HEK293T (cell line): Measurements from ENCODE around the gene ZNF697.

ENCODE experiments used
- CTCF ChIA-PET: fragments of 350-600 bp; formaldehyde crosslinking; extraction: SDS; loops from one replicate; lab custom pipeline; 2021; ENCODE audit warnings: antibody characterized with exemption, inconsistent platforms; lab: Yijun Ruan, JAX
- POLR2A ChIA-PET: fragments of 350-600 bp; formaldehyde crosslinking; extraction: SDS; loops from one replicate; lab custom pipeline; 2020; ENCODE audit warnings: antibody characterized with exemption, inconsistent platforms; lab: Yijun Ruan, JAX
- DNase-seq: peaks from one replicate; pipeline ENCODE4 v3.0.0; 2012; ENCODE audit warnings: mixed read lengths; ENCODE audit errors: extremely low spot score
- ARNT ChIP-seq: fragments of 450-650 bp; IDR thresholded peaks from 2 replicates; pipeline ENCODE4 v1.6.1; 2017; ENCODE audit warnings: mild to moderate bottlenecking
- BHLHE40 ChIP-seq: fragments of 450-650 bp; IDR thresholded peaks from 2 replicates; pipeline ENCODE4 v1.6.1; 2016; ENCODE audit warnings: mild to moderate bottlenecking, moderate library complexity, borderline replicate concordance
- CTBP1 ChIP-seq: fragments of 450-650 bp; IDR thresholded peaks from 2 replicates; pipeline ENCODE4 v1.6.1; 2016; ENCODE audit warnings: borderline replicate concordance
- ELF4 ChIP-seq: fragments of 450-650 bp; IDR thresholded peaks from 2 replicates; pipeline ENCODE4 v1.6.1; 2017; ENCODE audit warnings: antibody characterized with exemption
- FOXA1 ChIP-seq: fragments of 450-650 bp; IDR thresholded peaks from 2 replicates; pipeline ENCODE4 v1.6.1; 2016; ENCODE audit warnings: mild to moderate bottlenecking
- FOXK2 ChIP-seq: fragments of 450-650 bp; IDR thresholded peaks from 2 replicates; pipeline ENCODE4 v1.6.1; 2016; ENCODE audit warnings: mild to moderate bottlenecking
- FOXM1 ChIP-seq: fragments of 450-650 bp; IDR thresholded peaks from 2 replicates; pipeline ENCODE4 v1.6.1; 2017; ENCODE audit warnings: mild to moderate bottlenecking, borderline replicate concordance
- HDGF ChIP-seq: fragments of 450-650 bp; IDR thresholded peaks from 2 replicates; pipeline ENCODE4 v1.6.1; 2017; ENCODE audit warnings: antibody characterized with exemption, borderline replicate concordance
- L3MBTL2 ChIP-seq: fragments of 450-650 bp; conservative IDR thresholded peaks from 2 replicates; pipeline ENCODE4 v1.6.1; 2016; ENCODE audit warnings: mild to moderate bottlenecking
- LEF1 ChIP-seq: fragments of 450-650 bp; IDR thresholded peaks from 2 replicates; pipeline ENCODE4 v1.6.1; 2017; ENCODE audit warnings: mild to moderate bottlenecking, borderline replicate concordance
- NFRKB ChIP-seq: fragments of 450-650 bp; IDR thresholded peaks from 2 replicates; pipeline ENCODE4 v1.6.1; 2016; ENCODE audit warnings: mild to moderate bottlenecking, moderate library complexity
- SP1 ChIP-seq: fragments of 450-650 bp; IDR thresholded peaks from 2 replicates; pipeline ENCODE4 v1.6.1; 2017
- SUZ12 ChIP-seq: fragments of 450-650 bp; IDR thresholded peaks from 2 replicates; pipeline ENCODE4 v1.6.1; 2016; ENCODE audit warnings: mild to moderate bottlenecking
- TARDBP ChIP-seq: fragments of 450-650 bp; IDR thresholded peaks from 2 replicates; pipeline ENCODE4 v1.6.1; 2016
- ZNF384 ChIP-seq: fragments of 450-650 bp; IDR thresholded peaks from 2 replicates; pipeline ENCODE4 v1.6.1; 2016
- TF ChIP-seq, protein P1 (sequence below): fragments of 450-650 bp; IDR thresholded peaks from 2 replicates; pipeline ENCODE4 v1.6.1; 2016

Gene ZNF697

DNA sequence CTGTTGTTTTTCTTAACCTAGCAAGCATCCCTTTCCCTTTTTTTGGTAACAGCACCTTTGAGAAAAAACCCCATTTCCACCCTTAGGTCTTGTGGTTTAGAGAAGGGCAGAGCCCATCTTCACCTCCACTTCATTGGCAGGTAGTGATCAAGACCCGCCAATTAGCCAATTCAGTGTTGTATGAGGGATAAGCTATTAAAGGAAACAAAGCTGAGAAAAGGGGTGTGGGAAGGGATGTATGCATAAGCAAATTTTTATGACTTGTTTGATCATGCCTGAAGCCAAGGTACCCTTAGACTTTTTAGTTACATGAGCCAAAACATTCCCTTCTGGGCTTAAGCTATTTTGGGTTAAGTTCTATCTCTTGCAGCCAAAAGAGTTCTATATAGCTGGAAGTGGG lies 3.6 kb upstream of the ZNF697 start:
- POLR2A ChIA-PET: no interaction called here
- no peak for TF ChIP-seq SUZ12
- TF ChIP-seq CTBP1: no peak
- TF ChIP-seq FOXM1: no peak
- TF ChIP-seq SP1: no peak
- TF ChIP-seq L3MBTL2: no peak
- no peak for TF ChIP-seq ARNT
- no peak for TF ChIP-seq ELF4
- no peak for TF ChIP-seq TARDBP
- no peak for TF ChIP-seq NFRKB
- TF ChIP-seq ZNF384: no peak
- no peak for TF ChIP-seq FOXK2
- no peak for TF ChIP-seq BHLHE40
- no peak for DNase-seq
- CTCF ChIA-PET: no interaction called here

DNA sequence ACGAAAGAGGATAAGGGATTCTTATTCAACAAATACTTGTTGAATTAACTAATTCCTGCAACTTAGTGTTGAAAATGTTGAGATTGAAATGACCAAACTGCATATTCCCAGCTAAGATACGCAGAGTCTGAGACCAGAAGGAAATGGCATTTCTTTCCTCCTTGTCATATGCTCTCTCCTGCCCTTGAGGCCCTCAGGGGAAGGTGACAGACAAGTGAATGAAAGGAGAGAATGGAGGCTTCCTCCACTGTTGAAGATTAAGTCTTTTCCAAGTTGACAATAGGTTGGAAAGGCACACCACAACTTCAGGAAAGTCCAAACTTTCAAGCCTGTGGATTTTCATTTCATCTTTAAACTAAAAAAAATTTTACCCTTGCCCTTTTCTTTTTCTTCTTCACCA lies 3.1 kb upstream of the ZNF697 start:
- TF ChIP-seq LEF1 (no peak), L3MBTL2 (no peak), ARNT (no peak), SUZ12 (no peak), FOXM1 (no peak), CTBP1 (no peak), FOXA1 (no peak), FOXK2 (no peak), HDGF (no peak), ZNF384 (no peak), ELF4 (no peak), TARDBP (no peak), BHLHE40 (no peak), NFRKB (no peak), SP1 (no peak)
- TF ChIP-seq, protein P1, sequence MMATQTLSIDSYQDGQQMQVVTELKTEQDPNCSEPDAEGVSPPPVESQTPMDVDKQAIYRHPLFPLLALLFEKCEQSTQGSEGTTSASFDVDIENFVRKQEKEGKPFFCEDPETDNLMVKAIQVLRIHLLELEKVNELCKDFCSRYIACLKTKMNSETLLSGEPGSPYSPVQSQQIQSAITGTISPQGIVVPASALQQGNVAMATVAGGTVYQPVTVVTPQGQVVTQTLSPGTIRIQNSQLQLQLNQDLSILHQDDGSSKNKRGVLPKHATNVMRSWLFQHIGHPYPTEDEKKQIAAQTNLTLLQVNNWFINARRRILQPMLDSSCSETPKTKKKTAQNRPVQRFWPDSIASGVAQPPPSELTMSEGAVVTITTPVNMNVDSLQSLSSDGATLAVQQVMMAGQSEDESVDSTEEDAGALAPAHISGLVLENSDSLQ: no peak
- CTCF ChIA-PET: interaction anchor here (1.4 kb wide), 1 partner anchor 9 kb away, joined by 4 read pairs; no protein-coding TSS in a partner anchor
- POLR2A ChIA-PET: no interaction called here
- DNase-seq: no peak

DNA sequence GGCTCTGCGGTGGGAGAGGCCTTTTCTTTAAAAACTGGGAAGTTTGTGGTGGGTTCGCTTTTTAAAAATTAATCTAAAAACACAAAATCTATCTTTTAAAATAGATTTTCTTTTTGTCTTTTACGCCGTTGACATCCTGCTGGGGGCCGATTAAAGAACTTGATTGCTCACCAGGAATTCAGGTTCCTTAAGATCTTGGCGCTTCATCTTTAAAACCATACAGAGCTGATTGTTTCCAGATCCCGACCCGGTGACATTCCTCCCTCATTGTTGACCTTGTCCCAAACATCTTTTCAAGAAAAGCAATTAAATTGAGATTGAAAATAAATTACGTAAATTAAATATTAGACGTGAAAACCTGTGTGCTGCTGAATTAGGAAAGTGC lies 546 bp upstream of the ZNF697 start:
- ChIA-PET CTCF (interaction anchor here (0.6 to 1.9 kb wide), 7 partner anchors 9 to 63 kb away, joined by 3 to 11 read pairs (median 8); partner anchors contain the start of gene PHGDH), POLR2A (interaction anchor here (0.8 to 2.7 kb wide), 12 partner anchors 9 to 93 kb away, joined by 3 to 21 read pairs (median 13); partner anchors contain the start of gene PHGDH)
- no peak for TF ChIP-seq NFRKB
- TF ChIP-seq ELF4: no peak
- no peak for TF ChIP-seq FOXA1
- TF ChIP-seq L3MBTL2: no peak
- TF ChIP-seq SP1: no peak
- TF ChIP-seq SUZ12: no peak
- no peak for TF ChIP-seq BHLHE40
- no peak for TF ChIP-seq TARDBP
- DNase-seq: no peak

DNA sequence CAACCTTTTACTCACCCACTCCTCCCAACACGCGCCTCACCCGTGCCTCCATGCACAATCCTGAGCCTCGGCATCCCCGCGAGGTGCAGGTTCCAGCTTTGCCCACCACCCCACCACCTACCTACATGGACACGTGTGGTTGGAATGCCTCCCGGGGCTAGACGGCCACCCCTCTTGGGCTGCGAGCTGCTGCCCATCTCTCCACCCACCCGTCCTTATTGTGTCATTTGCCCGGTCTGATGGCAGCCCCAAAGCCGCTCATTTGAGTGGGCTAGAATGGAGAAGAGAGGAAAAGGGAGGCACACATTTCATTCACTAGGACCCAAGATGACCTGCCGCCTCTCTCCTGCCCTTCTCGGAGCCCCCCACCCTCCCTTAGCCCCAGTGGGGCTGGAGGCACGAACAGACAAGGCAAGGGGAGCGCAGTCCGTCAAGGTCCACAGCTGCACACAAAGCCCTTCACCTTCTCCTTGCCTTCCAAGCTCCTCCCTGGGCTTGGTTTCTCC lies 785 bp downstream of the ZNF697 start:
- no peak for DNase-seq
- no peak for TF ChIP-seq CTBP1
- 0 out of 2 replicates have a peak, but pooled peaks have one; percentile 8 for TF ChIP-seq HDGF
- peak; percentile 40; the same call in 1 of the 2 replicates for TF ChIP-seq L3MBTL2
- no peak for TF ChIP-seq TARDBP
- TF ChIP-seq FOXK2: no peak
- TF ChIP-seq NFRKB: no peak
- no peak for TF ChIP-seq FOXM1
- TF ChIP-seq LEF1: no peak
- no peak for TF ChIP-seq FOXA1
- ChIA-PET CTCF (interaction anchor here (0.6 to 1.9 kb wide), 16 partner anchors 8 to 91 kb away, joined by 3 to 11 read pairs (median 4); partner anchors contain the start of gene PHGDH), POLR2A (interaction anchor here (0.8 to 2.7 kb wide), 9 partner anchors 8 to 65 kb away, joined by 4 to 21 read pairs (median 14); partner anchors contain the start of gene PHGDH)

DNA sequence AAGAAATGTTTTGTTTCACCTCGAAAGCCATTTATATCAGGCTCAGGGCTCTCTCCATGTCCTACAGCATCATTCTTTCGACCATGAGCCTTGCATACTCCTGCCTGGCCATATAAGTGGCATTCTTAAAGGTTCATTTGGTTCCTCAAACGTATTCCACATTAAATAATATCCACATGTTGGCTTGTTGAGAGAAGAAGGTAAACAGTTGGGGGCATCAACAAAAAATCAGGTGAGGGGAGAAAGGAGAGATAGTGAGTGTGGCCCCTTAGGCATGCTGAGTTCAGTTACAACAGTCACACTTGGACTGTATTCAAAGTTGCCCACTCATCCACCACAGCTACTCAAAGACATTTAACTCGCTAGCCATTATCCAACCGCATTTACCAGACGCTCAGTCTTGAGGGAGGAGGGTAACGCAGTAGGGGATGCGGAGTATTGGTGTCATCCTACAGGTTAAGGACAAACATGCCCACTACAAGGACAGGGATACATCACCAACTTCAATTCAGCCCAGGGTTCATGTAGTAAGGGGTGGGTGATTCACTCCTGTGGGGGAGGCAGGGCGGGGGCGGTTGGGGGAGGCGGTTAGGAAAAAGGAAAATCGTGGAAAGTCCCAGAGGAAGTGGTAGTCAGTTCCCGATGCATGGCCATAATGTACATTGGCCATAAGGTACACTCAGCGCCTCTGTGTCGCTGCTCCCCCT lies 1.4 kb downstream of the ZNF697 start:
- CTCF ChIA-PET: interaction anchor here (0.6 to 1.9 kb wide), 14 partner anchors 8 to 91 kb away, joined by 3 to 11 read pairs (median 4); no protein-coding TSS in a partner anchor
- DNase-seq: peak; percentile 31
- TF ChIP-seq ZNF384 (no peak), FOXA1 (no peak), HDGF (no peak), NFRKB (no peak), CTBP1 (no peak), LEF1 (no peak), ELF4 (no peak), SP1 (no peak), TARDBP (no peak), FOXM1 (no peak)
- POLR2A ChIA-PET: interaction anchor here (0.8 to 2.7 kb wide), 8 partner anchors 8 to 65 kb away, joined by 5 to 21 read pairs (median 14); partner anchors contain the start of gene PHGDH

DNA sequence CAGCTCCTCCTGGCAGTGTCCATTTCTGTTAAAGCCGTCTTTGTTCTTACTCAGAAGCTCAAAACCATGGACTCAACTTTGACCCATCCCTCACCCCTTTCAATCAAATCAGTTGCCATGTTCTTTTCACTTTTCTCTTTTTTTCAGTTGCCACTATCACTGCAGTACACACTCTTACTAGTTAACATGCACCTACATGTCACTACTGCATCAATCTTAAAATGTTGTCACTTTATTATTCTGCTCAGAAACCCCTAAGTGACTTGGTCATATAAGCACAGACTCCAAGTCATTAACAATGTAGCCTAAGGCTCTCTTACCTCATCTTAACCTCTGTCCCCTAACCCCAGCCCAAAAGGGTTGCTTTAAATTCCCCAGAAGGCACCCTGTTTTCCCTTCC lies 9.0 kb downstream of the ZNF697 start:
- POLR2A ChIA-PET: interaction anchor here (1.5 to 2.3 kb wide), 2 partner anchors 9 to 73 kb away, joined by 4 to 14 read pairs; partner anchors contain the start of genes PHGDH and ZNF697
- TF ChIP-seq, protein P1: 0 out of 2 replicates have a peak, but pooled peaks have one; percentile 32
- TF ChIP-seq FOXM1 (no peak), SUZ12 (no peak)
- CTCF ChIA-PET: interaction anchor here (0.9 to 1.5 kb wide), 3 partner anchors 8 to 36 kb away, joined by 3 to 10 read pairs (median 4); no protein-coding TSS in a partner anchor
- DNase-seq: no peak
